Caco-2 (cell line): Measurements from ENCODE around the gene TRPV5. TPM values are rescaled to one million over a fixed set of nuclear protein-coding genes. Genes with fewer than 3 reads are reported as not detected.

ENCODE experiments used
- BruUV-seq: library from RNA; stranded (reverse); fragments of 400-500 nt; replicated peaks from 2 replicates; lab custom pipeline; 2021; lab: Mats Ljungman, UMichigan
- CTCF ChIA-PET: fragments of 300-600 bp; sonication (Branson Sonifier 250); formaldehyde crosslinking; loops from one replicate; lab custom pipeline; 2022; ENCODE audit warnings: antibody characterized with exemption; lab: Charles Lee
- POLR2A ChIA-PET: fragments of 300-600 bp; sonication (Branson Sonifier 250); formaldehyde crosslinking; loops from one replicate; lab custom pipeline; 2022; ENCODE audit warnings: antibody characterized with exemption; lab: Charles Lee
- DNase-seq, 2 experiments: peaks; one replicate each; pipeline versions ENCODE4 v3.0.0 to v3.0.0-alpha.2; 2020 to 2022
- H3K27me3 ChIP-seq: replicated peaks from 2 replicates; pipeline ENCODE4 v1.6.0; 2011; ENCODE audit warnings: low read length; ENCODE audit not compliant: control insufficient read depth, insufficient read depth
- H3K36me3 ChIP-seq: 2 replicates; pipeline ENCODE4 v1.5.1; 2011; ENCODE audit warnings: low read length; ENCODE audit not compliant: control insufficient read depth, insufficient read depth
- H3K4me1 ChIP-seq: fragments of 250-450 bp; sonication (Bioruptor Pico); 2 replicates; pipeline ENCODE4 v1.5.1; 2020; ENCODE audit warnings: mild to moderate bottlenecking
- H3K4me3 ChIP-seq: 2 replicates; pipeline ENCODE4 v1.5.1; 2011; ENCODE audit warnings: low read depth, mild to moderate bottlenecking, control low read depth, low read length
- H3K9me3 ChIP-seq: fragments of 250-450 bp; sonication (Bioruptor Pico); 2 replicates; pipeline ENCODE4 v1.5.1; 2020; ENCODE audit warnings: mild to moderate bottlenecking, moderate library complexity
- H3K27ac Mint-ChIP-seq: one replicate; pipeline ENCODE4 v1.8.0; 2022; ENCODE audit warnings: mixed read lengths; ENCODE audit not compliant: unreplicated experiment
- H3K27me3 Mint-ChIP-seq: one replicate; pipeline ENCODE4 v1.8.0; 2022; ENCODE audit warnings: mixed read lengths; ENCODE audit not compliant: insufficient read depth, unreplicated experiment
- H3K36me3 Mint-ChIP-seq: one replicate; pipeline ENCODE4 v1.8.0; 2022; ENCODE audit warnings: mild to moderate bottlenecking, mixed read lengths; ENCODE audit not compliant: insufficient read depth, unreplicated experiment
- H3K4me1 Mint-ChIP-seq: one replicate; pipeline ENCODE4 v1.8.0; 2022; ENCODE audit warnings: low read depth, mixed read lengths; ENCODE audit not compliant: unreplicated experiment
- H3K4me3 Mint-ChIP-seq: one replicate; pipeline ENCODE4 v1.8.0; 2022; ENCODE audit warnings: mild to moderate bottlenecking, moderate library complexity, mixed read lengths; ENCODE audit not compliant: unreplicated experiment
- H3K9me3 Mint-ChIP-seq: one replicate; pipeline ENCODE4 v1.8.0; 2022; ENCODE audit warnings: mixed read lengths; ENCODE audit not compliant: unreplicated experiment
- intact Hi-C: fragments of 100-400 bp; cut with micrococcal nuclease; formaldehyde crosslinking; loops from one replicate; pipeline ENCODE4 v1.10.0; 2022; ENCODE audit not compliant: unreplicated experiment
- total RNA-seq: library from RNA; stranded (reverse); gene quantifications from 2 replicates; pipeline ENCODE4 v1.2.3, GENCODE V29; 2022
- TF ChIP-seq, protein P1 (sequence below), 2 experiments: fragments of 200-600 bp in 1 of 2; IDR thresholded peaks; 1 replicate in 1 of 2; 2 replicates in 1 of 2; pipeline versions ENCODE4 v1.5.1 to v1.8.0; 2011 to 2022; ENCODE audit warnings: antibody characterized with exemption in 1 of 2, control low read depth in 1 of 2, inconsistent platforms in 1 of 2, low read depth in 1 of 2, low read length in 1 of 2, mild to moderate bottlenecking in 1 of 2, moderate library complexity in 1 of 2; ENCODE audit not compliant: insufficient read depth in 1 of 2, severe bottlenecking in 1 of 2, unreplicated experiment in 1 of 2

TRPV5 gene
- total RNA-seq, 1 experiment from 2014 or later: not detected

DNA sequence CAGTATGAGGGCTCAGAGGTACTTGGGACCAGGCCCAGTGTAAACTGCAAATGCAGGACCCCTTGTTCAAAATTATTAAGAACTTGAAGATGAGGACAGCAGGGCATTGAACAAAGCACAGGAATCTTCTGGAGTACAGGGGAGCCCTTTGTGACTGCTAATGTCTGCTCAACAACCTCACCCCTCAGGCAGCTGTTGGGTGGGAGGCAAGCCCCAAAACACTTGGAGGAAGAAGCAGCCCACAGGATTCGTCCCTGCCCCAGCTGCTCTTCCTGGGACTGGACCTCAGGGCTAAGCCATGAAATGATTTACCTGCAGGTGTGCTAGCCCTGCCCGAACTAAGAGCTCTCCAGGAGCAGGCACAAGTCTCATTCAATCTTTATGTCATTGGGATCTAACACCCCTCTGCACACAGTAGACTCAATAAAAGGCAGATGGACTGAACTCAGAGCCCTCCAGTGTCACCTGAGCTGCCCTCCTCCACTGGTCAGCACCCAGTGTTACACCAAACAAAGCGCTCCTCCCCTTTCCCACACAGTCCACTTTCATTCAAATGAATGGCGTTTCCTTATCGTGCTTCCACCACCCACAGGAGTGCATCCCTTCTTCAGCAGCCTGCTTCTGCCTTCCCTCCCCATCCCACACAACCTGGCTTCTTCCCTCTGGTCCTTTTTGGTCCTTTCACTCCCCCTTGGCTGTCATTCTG is 1.0 kb downstream of the TRPV5 start:
- no peaks in the 10 kb centered on the region for H3K27me3 Mint-ChIP-seq
- DNase-seq: no peak
- intact Hi-C loops: no loop called here
- no TSS peak for BruUV-seq
- TF ChIP-seq, protein P1, sequence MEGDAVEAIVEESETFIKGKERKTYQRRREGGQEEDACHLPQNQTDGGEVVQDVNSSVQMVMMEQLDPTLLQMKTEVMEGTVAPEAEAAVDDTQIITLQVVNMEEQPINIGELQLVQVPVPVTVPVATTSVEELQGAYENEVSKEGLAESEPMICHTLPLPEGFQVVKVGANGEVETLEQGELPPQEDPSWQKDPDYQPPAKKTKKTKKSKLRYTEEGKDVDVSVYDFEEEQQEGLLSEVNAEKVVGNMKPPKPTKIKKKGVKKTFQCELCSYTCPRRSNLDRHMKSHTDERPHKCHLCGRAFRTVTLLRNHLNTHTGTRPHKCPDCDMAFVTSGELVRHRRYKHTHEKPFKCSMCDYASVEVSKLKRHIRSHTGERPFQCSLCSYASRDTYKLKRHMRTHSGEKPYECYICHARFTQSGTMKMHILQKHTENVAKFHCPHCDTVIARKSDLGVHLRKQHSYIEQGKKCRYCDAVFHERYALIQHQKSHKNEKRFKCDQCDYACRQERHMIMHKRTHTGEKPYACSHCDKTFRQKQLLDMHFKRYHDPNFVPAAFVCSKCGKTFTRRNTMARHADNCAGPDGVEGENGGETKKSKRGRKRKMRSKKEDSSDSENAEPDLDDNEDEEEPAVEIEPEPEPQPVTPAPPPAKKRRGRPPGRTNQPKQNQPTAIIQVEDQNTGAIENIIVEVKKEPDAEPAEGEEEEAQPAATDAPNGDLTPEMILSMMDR (IDR thresholded peaks at IDR 0.05; ENCODE audit: insufficient read depth in 1 of 2, low read depth in 1 of 2, low read length in 1 of 2, severe bottlenecking in 1 of 2, unreplicated experiment in 1 of 2): no peak
- H3K4me3 Mint-ChIP-seq: no peak overlapping the region
- Histone ChIP-seq H3K4me1 (no peaks in the 10 kb centered on the region), H3K4me3 (no peak overlapping the region), H3K36me3 (no peaks in the 10 kb centered on the region), H3K9me3 (0 out of 2 replicates have a peak, but pooled peaks cover 4% of the 10 kb centered on the region), H3K27me3 (no peaks in the 10 kb centered on the region)
- CTCF ChIA-PET: no interaction called here
- no peaks in the 10 kb centered on the region for H3K4me1 Mint-ChIP-seq
- H3K27ac Mint-ChIP-seq: no peak overlapping the region
- no peaks in the 10 kb centered on the region for H3K9me3 Mint-ChIP-seq
- POLR2A ChIA-PET: no interaction called here
- no peaks in the 10 kb centered on the region for H3K36me3 Mint-ChIP-seq

DNA sequence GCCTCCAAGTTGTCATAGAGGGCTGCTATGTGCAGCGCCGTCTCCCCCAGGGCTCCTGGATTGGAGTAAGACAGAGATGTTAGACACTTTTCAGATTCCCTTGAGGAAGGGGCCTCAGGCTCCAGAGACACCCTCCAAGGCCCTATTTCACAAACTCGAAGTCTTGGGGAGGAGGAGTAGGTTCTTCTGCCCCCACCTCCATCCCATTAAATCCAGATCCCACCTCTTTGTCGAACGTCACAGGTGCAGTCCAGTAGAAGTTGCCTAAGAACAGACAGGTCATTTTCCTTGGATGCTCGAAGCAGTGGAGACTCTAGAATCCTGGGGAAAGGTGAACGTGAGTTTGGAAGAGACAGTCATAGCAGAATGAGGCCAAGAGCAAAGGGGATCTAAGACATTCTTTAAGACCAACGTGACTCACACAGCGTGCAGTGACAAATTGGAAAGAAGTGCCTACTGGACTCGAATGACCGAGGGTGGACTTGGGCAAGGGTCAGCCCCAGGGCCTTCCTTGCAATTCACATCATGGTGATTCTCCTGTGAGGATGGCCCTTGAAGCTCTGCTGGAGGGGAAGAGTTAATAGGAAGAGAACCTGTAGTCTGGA is 3.3 kb downstream of the TRPV5 start:
- no TSS peak for BruUV-seq
- Histone ChIP-seq H3K9me3 (0 out of 2 replicates have a peak, but pooled peaks cover 4% of the 10 kb centered on the region), H3K36me3 (no peaks in the 10 kb centered on the region), H3K27me3 (no peaks in the 10 kb centered on the region), H3K4me1 (no peaks in the 10 kb centered on the region), H3K4me3 (no peak overlapping the region)
- DNase-seq: no peak
- no peak overlapping the region for H3K4me3 Mint-ChIP-seq
- TF ChIP-seq, protein P1 (IDR thresholded peaks at IDR 0.05; ENCODE audit: insufficient read depth in 1 of 2, low read depth in 1 of 2, low read length in 1 of 2, severe bottlenecking in 1 of 2, unreplicated experiment in 1 of 2): no peak
- H3K27me3 Mint-ChIP-seq: no peaks in the 10 kb centered on the region
- H3K9me3 Mint-ChIP-seq: no peaks in the 10 kb centered on the region
- no peak overlapping the region for H3K27ac Mint-ChIP-seq
- ChIA-PET POLR2A (no interaction called here), CTCF (no interaction called here)
- intact Hi-C loops: no loop called here
- H3K4me1 Mint-ChIP-seq: no peaks in the 10 kb centered on the region
- no peaks in the 10 kb centered on the region for H3K36me3 Mint-ChIP-seq

DNA sequence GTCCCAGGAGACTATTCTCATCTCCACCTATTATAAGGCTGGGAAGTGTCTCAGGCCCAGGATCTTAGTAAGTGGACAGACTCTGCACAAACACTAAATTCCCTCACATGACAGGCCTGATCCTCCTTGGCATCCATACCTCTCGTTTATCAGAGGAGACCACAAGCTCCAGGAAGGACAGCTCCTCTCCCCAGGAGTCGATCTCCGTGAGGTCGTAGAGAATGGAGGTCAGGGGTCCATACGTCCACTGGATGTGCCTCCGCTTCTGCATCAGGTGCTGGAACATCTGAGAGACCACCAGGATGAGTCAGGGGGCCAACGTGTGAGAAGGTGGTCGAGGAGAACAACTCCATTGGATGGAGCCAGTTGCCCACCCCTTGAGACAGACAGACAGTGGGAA is 5.6 kb downstream of the TRPV5 start:
- Mint-ChIP-seq H3K36me3 (no peaks in the 10 kb centered on the region), H3K27ac (no peak overlapping the region), H3K4me1 (peaks cover 15% of the 10 kb centered on the region), H3K27me3 (no peaks in the 10 kb centered on the region), H3K9me3 (no peaks in the 10 kb centered on the region), H3K4me3 (no peak overlapping the region)
- no TSS peak for BruUV-seq
- Histone ChIP-seq H3K36me3 (no peaks in the 10 kb centered on the region), H3K4me3 (no peak overlapping the region), H3K27me3 (no peaks in the 10 kb centered on the region), H3K9me3 (0 out of 2 replicates have a peak, but pooled peaks cover 4% of the 10 kb centered on the region), H3K4me1 (peaks cover 10% of the 10 kb centered on the region)
- intact Hi-C loops: no loop called here
- CTCF ChIA-PET: no interaction called here
- POLR2A ChIA-PET: no interaction called here
- TF ChIP-seq, protein P1 (IDR thresholded peaks at IDR 0.05; ENCODE audit: insufficient read depth in 1 of 2, low read depth in 1 of 2, low read length in 1 of 2, severe bottlenecking in 1 of 2, unreplicated experiment in 1 of 2): no peak
- DNase-seq: no peak
